ENCODE measurements around the gene SPRY2.

DNA sequence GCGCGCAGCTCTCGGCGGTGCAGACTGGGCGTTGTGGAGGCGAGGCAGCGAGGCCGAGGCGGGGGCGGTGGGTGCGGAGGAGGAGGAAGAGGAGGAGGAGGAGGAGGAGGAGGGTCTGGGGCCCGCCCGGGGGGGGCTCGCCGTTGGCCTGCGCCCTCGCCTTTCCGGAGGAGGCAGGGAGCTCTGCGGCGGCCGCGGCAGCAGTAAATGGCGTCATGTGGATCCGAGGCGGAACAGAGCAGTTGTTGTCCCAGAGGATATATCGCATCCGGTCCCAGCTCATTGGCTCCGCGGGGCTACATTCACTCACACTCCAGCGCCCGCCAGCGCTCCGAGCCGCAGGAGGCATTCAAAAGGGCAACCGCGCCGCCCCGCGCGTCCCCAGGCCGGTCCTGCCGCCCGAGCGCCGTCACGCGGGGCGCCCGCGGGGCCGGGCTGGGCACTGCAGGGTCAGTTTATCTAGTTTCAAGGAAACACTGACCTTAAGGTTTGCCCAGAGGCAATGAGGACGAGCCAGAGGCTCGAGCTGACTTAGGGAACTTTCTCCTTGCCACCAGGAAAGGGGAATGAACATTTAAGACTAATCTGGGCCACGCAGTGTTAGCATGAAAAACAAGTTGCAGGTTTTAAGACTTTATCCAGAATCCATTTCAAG lies at the start of gene SPRY2:
- no peak for TF ChIP-seq EZH2 (IDR thresholded peaks at IDR 0.05; ENCODE audit: borderline replicate concordance, low read depth, low read length, poor library complexity, severe bottlenecking)
- TF ChIP-seq, protein P1, sequence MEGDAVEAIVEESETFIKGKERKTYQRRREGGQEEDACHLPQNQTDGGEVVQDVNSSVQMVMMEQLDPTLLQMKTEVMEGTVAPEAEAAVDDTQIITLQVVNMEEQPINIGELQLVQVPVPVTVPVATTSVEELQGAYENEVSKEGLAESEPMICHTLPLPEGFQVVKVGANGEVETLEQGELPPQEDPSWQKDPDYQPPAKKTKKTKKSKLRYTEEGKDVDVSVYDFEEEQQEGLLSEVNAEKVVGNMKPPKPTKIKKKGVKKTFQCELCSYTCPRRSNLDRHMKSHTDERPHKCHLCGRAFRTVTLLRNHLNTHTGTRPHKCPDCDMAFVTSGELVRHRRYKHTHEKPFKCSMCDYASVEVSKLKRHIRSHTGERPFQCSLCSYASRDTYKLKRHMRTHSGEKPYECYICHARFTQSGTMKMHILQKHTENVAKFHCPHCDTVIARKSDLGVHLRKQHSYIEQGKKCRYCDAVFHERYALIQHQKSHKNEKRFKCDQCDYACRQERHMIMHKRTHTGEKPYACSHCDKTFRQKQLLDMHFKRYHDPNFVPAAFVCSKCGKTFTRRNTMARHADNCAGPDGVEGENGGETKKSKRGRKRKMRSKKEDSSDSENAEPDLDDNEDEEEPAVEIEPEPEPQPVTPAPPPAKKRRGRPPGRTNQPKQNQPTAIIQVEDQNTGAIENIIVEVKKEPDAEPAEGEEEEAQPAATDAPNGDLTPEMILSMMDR (conservative IDR thresholded peaks at IDR 0.05; ENCODE audit: low read depth, low read length) = no peak
